Fibroblast of upper back skin (primary cell): ENCODE results near the gene STXBP2.
A peak's percentile ranks its signal among the peaks of the same experiment; 100 is the strongest.

ENCODE experiments used
- DNase-seq: peaks from one replicate; pipeline ENCODE4 v3.0.0-alpha.2; 2013

The STXBP2 gene

DNA sequence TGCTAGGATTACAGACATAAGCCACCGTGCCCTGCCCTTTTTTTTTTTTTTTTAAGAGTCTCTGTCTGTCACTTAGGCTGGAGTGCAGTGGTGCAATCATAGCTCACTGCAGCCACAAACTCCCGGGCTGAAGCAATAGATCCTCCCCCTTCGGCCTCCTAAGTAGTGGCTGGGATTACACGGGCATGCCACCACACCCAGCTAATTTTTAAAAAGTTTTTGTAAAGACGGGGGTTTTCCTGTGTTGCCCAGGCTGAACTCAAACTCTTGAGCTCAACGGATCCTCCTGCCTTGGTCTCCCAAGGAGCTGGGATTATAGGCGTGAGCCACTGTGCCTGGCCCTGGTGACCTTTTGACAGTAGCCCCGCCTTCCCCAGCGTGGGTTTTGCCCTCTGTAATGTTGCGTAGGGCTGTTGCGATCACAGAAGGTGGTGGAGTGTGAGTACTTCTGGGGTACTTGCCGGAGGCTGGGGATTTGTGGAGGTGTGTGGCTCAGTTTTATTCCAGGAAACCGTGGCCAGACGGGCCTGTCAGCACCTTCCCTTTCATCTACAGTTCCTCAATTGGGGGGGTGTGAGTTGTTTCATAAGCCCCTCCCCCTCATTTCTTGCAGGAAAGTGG lies 20.3 kb downstream of the STXBP2 start:
- DNase-seq, result no peak

DNA sequence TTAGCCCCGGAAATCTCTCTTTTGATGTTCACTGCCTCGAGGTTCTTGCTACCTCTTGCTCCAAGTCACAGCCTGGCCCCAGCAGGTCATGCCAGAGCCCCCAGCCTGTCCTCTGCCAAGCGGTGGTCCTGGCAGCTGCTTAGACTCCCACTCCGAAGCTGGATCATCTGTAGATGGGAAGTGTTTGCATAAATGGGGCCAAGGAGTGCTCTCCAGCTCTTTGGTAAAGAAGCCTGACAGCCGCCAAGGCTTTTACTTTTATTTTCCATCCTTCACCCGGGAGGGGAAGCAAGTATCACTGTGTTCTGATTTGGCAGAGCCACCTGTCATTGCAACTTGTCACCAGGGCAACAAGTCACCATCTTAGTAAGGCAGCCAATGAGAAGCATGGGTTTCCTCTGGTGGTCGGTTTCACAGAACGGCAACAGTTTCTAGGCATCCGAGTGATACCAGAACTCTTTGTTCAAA lies 21.3 kb downstream of the STXBP2 start:
- DNase-seq, result no peak

DNA sequence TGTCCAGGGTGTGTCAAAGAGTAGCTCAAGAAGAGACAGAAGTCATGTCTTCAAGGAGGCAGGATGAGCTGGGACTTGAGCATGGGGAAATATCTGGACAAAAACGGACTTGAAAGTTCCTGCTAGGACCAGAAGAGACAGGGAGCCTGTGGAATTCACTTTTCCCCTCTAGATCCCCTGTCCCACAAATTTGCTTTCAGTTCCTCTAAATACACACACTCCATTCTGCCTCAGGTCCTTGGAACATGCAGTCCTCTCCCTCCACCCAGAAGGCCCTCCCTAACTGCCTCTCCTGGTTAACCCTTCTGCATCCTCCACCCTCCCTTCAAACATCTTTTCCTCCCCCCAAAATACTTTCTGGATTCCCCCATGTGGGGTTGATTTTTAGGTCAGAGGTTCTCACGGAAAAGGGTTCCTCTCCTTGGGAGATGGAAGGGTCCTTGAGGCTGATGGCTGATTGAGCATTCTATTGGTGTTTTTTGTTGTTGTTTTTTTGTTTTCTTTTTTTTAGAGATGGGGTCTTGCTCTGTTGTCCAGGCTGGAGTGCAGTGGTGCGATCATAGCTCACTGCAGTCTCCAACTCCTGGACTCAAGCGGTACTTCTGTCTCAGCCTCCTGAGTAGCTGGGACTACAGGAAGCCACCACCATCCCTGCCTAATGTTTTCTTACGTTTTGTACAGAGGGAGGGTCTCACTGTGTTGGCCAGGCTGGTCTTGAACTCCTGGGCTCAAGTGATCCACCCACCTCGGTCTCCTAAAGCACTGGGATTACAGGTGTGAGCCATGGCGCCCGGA lies 25.0 kb downstream of the STXBP2 start:
- DNase-seq, result no peak

DNA sequence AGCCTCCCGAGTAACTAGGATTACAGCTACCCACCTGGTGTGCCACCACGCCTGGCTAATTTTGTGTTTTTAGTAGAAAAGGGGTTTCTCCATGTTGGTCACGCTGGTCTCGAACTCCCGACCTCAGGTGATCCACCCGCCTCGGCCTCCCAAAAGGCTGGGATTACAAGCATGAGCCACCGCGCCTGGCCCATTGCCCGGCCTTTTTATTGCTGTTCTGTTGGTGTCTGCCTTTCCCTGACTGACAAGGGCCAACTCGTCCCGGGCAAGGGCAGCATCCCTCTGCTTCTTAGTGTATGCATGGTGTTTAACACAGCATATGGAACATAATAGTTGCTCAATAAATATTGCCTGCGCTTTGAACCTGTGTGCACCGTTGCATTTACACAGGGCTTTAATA lies 25.7 kb downstream of the STXBP2 start:
- DNase-seq, result no peak

DNA sequence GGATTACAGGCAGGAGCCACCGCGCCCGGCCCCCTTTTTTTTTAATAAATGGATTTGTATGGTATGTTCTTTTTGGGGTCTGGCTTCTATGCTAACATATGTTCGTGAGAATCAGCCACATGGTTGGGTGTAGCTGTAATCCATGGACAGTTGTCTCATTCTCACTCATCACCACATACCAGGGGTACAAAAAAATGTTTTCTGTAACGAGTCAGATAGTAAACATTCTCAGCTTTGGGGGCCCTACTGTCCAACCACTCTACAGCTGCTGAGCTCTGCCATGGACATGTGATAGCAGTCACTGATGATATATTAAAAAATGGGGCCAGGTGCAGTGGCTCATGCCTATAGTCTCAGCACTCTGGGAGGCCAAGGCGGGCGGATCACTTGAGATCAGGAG lies 26.8 kb downstream of the STXBP2 start:
- no peak for DNase-seq

DNA sequence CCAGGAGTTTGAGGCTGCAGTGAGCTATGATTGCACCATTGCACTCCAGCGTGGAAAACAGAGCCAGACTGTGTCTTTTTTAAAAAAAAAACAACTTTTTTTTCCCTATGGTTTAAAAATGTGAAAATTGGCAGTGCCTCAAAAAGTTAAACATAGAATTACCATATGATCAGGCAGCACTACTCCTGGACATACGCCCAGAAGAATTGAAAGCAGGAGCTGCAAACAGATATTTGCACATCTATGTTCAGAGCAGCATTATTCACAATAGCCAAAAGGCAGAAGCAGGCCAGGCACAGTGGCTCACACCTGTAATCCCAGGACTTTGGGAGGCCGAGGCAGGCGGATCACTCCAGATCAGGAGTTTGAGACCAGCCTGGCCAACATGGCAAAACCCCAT lies 28.2 kb downstream of the STXBP2 start:
- peak; percentile 78 for DNase-seq

DNA sequence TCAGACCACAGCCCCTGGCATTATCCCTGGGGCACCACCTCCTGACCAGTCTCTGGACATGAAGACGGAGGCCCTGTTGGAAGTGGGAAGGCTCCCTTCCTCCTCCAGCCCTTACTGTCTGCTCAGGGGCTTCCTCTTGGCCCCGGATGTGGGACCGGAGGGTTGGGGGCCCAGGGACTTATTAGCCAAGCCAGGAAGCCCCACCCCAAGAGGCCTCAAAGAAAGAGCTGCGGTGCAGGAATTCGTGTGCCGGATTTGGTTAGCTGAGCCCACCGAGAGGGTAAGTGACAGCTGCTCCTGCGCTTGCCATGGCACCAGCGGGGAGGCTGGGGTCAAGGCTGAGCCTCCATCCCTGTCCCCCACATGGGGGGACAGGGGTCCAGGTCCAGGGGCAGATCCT lies 31.9 kb downstream of the STXBP2 start, which contains the start of gene RETN:
Gene RETN, plus strand, starts transcription at position 208 of the 400 bp plus-strand sequence. CDS start 278 bp downstream, outside the sequence.
- DNase-seq, result no peak

DNA sequence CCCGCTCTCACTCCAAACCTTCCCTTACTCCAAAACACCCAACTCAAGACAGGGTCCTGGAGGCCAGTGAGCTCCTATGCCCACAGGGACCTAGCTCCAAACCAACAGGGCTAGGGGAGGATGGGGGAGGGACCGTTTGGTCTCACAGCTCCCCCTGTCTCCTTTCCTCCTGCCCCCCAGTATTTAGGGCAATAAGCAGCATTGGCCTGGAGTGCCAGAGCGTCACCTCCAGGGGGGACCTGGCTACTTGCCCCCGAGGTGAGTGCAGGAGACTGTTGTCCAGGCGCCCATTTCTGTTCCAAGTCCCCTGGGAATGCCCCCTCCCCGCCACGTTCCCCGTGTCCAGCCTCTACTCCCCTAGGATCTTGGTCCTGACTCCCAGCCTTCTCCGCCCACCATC lies 32.7 kb downstream of the STXBP2 start:
- no peak for DNase-seq

DNA sequence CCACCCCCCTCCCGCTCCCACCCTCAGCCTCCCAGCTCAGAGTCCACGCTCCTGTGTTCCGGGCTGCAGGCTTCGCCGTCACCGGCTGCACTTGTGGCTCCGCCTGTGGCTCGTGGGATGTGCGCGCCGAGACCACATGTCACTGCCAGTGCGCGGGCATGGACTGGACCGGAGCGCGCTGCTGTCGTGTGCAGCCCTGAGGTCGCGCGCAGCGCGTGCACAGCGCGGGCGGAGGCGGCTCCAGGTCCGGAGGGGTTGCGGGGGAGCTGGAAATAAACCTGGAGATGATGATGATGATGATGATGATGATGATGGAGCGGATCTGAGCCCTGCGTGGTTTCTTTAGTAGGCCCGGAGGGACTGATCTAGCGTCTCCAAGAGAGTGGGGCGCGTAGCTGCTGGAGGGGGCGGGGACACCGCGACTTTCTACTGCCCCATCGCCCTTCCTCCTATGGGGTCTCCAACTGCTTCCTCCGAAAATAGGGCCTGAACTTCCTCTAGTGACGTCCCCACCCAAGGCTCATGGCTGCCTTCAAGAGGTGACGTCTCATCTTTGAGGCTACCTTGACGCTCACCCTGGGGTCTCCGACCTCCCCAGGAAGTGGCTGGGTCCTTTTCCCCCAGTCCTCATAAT lies 33.4 kb downstream of the STXBP2 start:
- DNase-seq, result no peak

DNA sequence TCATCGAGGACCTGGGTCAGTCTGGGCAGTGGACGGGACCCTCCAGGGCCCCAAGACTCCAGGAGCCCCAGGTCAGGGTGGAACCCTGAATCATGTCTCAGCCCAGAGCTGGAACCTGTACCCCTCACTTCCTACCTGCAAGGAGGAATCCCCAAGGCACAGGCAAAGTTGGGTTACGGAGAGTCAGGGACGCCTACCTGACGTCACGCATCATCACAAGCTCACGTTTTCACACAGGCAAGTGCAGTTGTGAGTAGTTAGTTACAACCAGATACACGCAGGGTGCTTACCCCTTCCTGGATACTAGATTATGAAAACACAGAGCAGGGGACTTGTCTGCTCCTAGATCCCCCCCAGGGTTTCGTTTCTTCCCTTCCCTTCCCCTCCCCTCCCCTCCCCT lies 33.9 kb downstream of the STXBP2 start:
- DNase-seq, result no peak

DNA sequence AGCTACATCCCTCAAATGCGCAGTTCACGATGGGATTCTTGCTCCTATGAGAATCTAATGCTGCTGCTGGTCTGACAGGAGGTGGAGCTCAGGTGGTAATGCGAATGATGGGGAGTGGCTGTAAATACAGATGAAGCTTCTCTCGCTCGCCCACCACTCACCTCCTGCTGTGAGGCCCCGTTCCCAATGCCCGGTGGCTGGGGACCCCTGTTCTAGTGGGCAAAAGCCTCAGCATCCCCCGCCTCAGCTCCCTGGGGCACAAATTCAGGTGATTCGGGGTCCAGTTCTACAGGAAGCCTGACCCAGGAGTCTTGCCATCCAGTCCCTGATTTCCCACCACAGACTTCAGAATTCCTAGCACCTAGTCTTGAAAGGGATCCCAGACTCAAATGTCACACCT lies 35.6 kb downstream of the STXBP2 start:
- no peak for DNase-seq

DNA sequence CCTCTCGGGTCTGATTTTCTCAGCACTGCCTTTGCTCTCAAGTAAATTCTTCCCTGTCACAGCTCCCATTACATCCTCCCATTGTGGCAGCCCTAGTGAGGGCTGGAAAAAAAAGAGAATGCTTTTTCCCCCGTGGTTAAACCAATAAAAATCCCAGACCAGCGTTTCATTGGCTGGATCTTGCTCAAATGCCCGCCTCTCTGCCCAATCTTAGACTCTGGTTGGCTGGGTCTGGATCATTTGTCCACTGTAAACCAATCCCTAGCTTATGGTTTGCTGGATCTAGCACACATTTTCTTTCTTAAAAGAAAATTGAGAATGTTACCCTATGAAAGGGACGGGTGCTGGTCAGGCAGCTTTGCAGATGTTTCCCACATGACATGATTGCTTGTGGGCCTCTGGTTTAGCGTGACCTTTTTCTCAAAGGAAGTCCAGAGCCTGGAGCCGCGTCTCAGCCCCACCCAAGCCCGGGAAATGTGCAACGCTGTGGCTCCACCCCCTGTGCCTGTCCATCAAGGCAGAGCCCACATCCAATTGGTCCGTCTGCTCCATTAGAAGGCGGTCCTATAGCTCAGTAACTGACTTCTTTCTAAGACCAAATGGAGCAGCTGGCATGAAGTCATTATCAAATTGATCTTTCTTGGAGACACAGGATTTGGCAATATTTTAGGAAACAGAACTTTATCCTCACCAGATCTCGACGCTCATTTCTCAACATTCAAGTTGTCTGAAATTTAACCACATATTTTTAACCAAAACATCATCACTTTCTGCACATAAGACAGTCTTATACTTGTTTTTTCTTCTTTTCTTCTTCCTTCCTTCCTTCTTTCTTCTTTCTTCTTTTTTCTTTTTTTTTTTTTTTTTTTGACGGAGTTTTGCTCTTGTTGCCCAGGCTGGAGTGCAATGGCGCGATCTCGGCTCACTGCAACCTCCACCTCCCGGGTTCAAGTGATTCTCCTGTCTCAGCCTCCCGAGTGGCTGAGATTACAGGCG lies 37.4 kb downstream of the STXBP2 start:
- DNase-seq, result peak; percentile 21

DNA sequence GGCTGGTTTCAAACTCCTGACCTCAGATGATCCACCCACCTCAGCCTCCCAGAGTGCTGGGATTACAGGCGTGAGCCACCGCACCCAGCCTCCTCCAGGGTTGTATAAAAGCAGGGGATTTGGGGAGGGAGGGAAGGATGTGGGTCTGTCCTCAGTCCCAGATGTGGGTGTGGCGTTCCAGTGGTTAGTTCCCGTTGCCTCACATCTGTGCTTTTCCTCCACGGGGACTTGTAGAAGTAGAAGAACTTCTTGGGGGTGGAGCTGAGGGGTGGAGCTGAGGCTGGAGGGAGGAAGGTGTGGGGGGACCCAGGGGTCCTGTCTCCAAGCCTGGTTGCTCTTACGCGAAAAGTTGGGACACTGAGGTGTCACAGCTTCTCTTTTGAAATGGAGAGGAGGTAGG lies 39.5 kb downstream of the STXBP2 start:
- DNase-seq, result no peak

DNA sequence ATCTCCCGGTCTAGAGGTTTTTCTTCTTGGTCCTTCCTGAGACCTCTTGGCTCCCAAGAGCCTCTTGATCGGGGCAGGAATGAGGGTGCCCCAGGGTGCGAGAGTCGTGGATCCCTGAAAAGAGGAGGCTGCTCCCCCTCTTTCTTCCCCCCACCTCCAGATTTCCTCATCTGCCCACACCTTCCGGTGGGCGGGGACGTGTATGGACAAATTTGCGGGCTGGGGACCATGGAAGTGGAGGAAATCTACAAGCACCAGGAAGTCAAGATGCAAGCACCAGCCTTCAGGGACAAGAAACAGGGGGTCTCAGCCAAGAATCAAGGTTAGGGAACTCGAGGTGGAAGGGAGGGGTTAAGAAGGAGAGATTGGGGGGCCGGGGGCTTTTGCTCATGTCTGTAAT lies 39.9 kb downstream of the STXBP2 start, which contains the start of gene MCEMP1:
Gene MCEMP1, plus strand, starts transcription at position 237 of the 400 bp plus-strand sequence. Its CDS starts 31 bp downstream, at position 268.
- DNase-seq, result no peak

DNA sequence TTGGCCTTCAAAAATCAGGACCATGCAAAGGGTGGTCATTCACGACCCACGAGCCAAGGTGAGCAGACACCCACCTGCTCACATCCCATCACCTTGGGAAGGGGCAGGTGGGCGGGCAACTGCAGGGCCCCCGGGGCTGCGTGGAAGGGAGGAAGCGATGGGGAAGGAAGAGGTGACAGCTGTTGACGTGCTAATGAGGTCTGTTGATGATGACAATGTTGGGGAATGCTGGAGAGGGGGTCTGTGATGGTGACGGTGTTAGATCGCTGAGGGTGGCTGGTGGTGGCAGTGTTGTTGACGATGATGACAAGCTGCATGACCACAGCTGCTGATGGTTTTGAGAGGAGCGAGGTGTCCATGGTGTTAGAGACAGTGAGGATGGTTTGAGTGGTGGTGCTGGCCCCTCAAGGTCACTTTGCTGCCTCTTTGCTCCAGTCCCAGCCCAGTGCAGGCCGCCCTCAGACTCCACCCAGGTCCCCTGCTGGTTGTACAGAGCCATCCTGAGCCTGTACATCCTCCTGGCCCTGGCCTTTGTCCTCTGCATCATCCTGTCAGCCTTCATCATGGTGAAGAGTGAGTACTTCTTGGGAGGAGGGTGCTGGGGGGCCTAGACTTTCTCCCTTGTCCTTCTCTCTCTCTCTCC lies 40.9 kb downstream of the STXBP2 start:
- DNase-seq, result no peak

DNA sequence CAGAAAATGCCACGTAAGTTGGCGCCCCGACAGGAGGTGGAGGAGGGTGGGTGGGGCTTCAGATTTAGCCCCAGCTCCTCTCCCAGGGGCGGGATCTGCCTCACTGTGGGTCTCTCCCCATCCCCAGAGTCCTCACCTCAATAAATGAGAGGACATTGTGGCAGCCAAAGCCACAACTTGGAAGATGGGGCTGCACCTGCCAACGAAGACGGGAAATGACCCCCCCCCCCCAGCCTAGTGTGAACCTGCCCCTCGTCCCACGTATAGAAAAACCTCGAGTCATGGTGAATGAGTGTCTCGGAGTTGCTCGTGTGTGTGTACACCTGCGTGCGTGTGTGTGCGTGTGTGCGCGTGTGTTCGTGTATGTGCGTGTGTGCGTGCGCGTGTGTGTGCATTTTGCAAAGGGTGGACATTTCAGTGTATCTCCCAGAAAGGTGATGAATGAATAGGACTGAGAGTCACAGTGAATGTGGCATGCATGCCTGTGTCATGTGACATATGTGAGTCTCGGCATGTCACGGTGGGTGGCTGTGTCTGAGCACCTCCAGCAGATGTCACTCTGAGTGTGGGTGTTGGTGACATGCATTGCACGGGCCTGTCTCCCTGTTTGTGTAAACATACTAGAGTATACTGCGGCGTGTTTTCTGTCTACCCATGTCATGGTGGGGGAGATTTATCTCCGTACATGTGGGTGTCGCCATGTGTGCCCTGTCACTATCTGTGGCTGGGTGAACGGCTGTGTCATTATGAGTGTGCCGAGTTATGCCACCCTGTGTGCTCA lies 42.3 kb downstream of the STXBP2 start:
- no peak for DNase-seq

DNA sequence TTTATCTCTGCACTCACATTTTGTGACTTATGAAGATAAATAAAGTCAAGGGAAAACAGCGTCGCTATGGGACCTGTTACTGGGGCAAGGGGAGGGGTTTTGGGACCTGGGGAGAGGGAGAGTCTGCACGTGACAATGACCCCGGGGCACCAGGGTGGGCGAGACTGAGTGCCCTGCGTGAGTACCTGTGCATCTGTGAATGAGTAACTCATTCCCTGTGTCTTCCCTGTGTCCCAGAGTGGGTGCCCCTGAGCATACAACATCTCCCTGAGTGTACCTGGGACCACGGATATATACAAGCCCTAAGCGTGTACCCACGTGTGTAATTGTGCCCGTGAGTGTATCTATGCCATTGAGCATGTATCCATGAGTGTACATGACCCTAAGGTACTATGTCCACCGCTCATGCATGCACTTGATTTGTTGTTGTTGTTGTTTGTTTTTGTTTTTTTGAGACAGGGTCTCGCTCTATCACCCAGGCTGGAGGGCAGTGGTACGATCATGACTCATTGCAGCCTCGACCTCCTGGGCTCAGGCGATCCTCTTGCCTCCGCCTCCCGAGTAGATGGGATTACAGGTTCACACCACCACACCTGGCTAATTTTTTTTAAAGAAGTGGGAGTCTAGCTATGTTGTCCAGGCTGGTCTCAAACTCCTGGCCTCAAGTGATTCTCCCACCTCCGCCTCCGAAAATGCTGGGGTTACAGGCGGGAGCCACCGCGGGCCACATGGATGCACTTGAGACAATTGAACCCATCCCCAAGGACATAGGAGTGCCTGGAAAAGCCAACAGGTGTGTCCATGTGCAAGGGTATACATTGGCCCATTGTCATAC lies 43.1 kb downstream of the STXBP2 start:
- no peak for DNase-seq

DNA sequence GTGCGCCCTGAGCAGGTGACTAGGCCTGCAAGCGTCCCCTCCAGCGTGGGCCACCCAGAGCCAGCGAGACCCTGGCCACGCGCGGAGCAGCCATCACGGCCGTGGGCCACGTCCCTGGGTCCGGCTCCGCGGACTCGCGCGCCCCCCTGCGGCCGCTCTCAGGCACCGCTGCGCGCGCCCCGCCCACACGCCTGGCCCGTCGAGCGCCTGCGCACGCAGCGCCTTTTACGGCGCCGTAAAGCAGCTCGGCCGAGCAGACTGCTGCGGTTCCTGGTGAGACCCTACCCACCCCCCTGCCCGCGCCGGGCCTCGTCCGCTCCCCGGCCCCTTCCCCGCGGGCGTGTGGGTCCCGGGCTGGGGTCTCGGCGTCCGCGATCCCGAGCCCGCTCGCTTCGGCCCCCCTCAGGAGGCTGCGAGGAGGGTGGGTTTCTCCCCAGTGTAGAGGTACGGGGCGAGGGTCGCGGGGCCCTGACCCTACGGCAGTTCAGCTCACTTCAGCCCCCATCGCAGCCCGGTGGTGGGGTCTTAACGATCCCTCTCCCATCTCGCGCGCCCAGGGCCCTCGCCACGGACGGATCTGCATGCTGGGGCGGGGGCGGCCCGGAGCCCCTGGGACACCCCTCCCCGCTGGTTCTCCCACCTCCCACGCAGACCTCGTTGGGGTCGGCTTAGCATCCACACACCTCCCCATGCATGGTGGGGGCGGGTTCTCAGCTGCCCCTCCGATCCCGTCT lies 43.9 kb downstream of the STXBP2 start, which contains the start of gene TRAPPC5:
Gene TRAPPC5, plus strand, starts transcription at position 228 of the 734 bp plus-strand sequence. CDS start 1,421 bp downstream, outside the sequence.
- DNase-seq, result peak; percentile 80
